GM12874 (cell line): ENCODE results near the gene LRRC59.

Source experiments
- CTCF ChIP-seq: IDR thresholded peaks from 2 replicates; pipeline ENCODE4 v1.5.1; 2011; ENCODE audit warnings: low read depth, mild to moderate bottlenecking, control low read depth, low read length, moderate library complexity; ENCODE audit not compliant: insufficient read depth

LRRC59 gene

GRCh38 chr17:50372758-50373556 is 24.4 kb downstream of the LRRC59 start, which contains the start of the genes EME1 and MRPL27:
EME1 (plus strand) TSS chr17:50373229; CDS start chr17:50375209, 1,980 bp downstream.
MRPL27 (minus strand) TSS chr17:50373184; CDS start chr17:50373170, 14 bp downstream.
- no peak for TF ChIP-seq CTCF

- no peak for TF ChIP-seq CTCF
These were observed 25.0 kb downstream of the LRRC59 start for GRCh38 chr17:50372222-50372757.

GRCh38 chr17:50371526-50371925 is 25.8 kb downstream of the LRRC59 start:
- TF ChIP-seq CTCF: no peak

- no peak for TF ChIP-seq CTCF
These were observed 27.3 kb downstream of the LRRC59 start for GRCh38 chr17:50370052-50370451.

GRCh38 chr17:50367401-50367800 is 29.9 kb downstream of the LRRC59 start:
- no peak for TF ChIP-seq CTCF

- no peak for TF ChIP-seq CTCF
These were observed 31.5 kb downstream of the LRRC59 start for GRCh38 chr17:50365649-50366393.

- no peak for TF ChIP-seq CTCF
These were observed 32.2 kb downstream of the LRRC59 start for GRCh38 chr17:50365165-50365564.
